Vagina (tissue), 2 donors: ENCODE results near the gene SORCS2. TPM values are rescaled to one million over a fixed set of nuclear protein-coding genes. Genes with fewer than 3 reads are reported as not detected.

Experiments
- DNase-seq, 2 donors: peaks; one replicate each; pipeline ENCODE4 v3.0.0-alpha.2; 2017; ENCODE audit errors: extremely low spot score in 2 of 2
- H3K27ac ChIP-seq: fragments of 200-600 bp; sonication (generic); one replicate; pipeline ENCODE4 v1.5.1; 2019
- H3K27me3 ChIP-seq: fragments of 200-600 bp; sonication (generic); one replicate; pipeline ENCODE4 v1.5.1; 2019
- H3K36me3 ChIP-seq, 2 donors: fragments of 200-600 bp; sonication (generic); one replicate each; pipeline ENCODE4 v1.5.1; 2017 to 2019
- H3K4me1 ChIP-seq: fragments of 200-600 bp; sonication (generic); one replicate; pipeline ENCODE4 v1.5.1; 2019
- H3K4me3 ChIP-seq, 2 donors: fragments of 200-600 bp; sonication (generic); 1 replicate in 1 of 2; 2 replicates in 1 of 2; pipeline ENCODE4 v1.5.1; 2016 to 2019
- H3K9me3 ChIP-seq: fragments of 200-600 bp; sonication (generic); one replicate; pipeline ENCODE4 v1.5.1; 2019
- POLR2A ChIP-seq, 2 donors: fragments of 450-650 bp; IDR thresholded peaks; one replicate each; pipeline ENCODE4 v1.6.1; 2017; ENCODE audit warnings: antibody characterized with exemption in 2 of 2, mild to moderate bottlenecking in 2 of 2, moderate library complexity in 2 of 2
- POLR2AphosphoS5 ChIP-seq, 2 donors: sonication (generic); formaldehyde crosslinking; IDR thresholded peaks; one replicate each; pipeline ENCODE4 v1.9.0; 2017; ENCODE audit warnings: antibody characterized with exemption in 2 of 2, mild to moderate bottlenecking in 2 of 2, low read depth in 1 of 2; ENCODE audit not compliant: insufficient read depth in 1 of 2
- intact Hi-C: fragments of 100-400 bp; cut with DNase I; formaldehyde crosslinking; loops from one replicate; pipeline ENCODE4 v1.15.1; 2023
- total RNA-seq: library from RNA; depleted of rRNA; stranded (reverse); fragments of >200 nt; gene quantifications from one replicate; pipeline ENCODE4 v1.2.3, GENCODE V29; 2016
- TF ChIP-seq, protein P1 (sequence below), 3 experiments: fragments of 450-650 bp in 2 of 3; fragments of 200-600 bp in 1 of 3; sonication (generic) in 1 of 3; IDR thresholded peaks; one replicate each; pipeline ENCODE4 v1.5.1; 2017 to 2019; ENCODE audit warnings: antibody characterized with exemption in 3 of 3, mild to moderate bottlenecking in 2 of 3, moderate library complexity in 2 of 3

SORCS2 gene
- total RNA-seq, 1 donor from 2014 or later = 5.4 TPM

DNA sequence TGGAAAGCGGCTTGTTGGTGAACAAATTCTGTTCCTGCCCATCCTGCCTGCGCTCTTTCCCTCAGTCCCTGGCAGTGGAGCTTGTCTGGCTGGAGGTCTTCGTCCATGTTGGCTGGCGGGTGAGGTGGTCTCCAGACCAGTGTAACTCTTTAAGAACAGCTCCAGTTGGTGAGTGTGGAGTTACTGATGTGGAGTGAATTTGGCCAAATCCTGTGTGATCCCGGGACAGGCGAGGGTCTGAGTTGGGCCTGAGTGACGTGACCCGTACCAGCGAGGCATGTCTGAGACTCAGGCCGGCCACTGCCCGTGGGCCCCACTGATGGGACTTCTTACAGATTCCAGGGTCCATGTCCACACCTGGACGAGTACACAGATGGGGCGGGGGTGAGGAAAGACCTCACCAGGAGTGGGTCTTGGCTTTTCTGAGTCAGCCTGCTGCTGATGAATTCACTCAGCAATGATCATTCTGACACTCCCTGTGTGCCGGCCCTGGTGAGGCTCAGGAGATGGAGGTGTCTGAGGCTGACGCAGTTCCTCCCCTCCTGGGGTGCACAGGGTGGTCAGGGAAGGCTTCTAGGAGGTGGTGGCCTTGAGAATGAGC is 196.9 kb downstream of the SORCS2 start:
- Histone ChIP-seq H3K27ac (no peak overlapping the region), H3K9me3 (no peaks in the 10 kb centered on the region), H3K4me3 (no peak overlapping the region), H3K4me1 (no peaks in the 10 kb centered on the region), H3K27me3 (no peaks in the 10 kb centered on the region), H3K36me3 (no peaks in the 10 kb centered on the region)
- peak in 1 of 2 donors; percentile 83 for DNase-seq
- intact Hi-C loops = no loop called here
- TF ChIP-seq, protein P1, sequence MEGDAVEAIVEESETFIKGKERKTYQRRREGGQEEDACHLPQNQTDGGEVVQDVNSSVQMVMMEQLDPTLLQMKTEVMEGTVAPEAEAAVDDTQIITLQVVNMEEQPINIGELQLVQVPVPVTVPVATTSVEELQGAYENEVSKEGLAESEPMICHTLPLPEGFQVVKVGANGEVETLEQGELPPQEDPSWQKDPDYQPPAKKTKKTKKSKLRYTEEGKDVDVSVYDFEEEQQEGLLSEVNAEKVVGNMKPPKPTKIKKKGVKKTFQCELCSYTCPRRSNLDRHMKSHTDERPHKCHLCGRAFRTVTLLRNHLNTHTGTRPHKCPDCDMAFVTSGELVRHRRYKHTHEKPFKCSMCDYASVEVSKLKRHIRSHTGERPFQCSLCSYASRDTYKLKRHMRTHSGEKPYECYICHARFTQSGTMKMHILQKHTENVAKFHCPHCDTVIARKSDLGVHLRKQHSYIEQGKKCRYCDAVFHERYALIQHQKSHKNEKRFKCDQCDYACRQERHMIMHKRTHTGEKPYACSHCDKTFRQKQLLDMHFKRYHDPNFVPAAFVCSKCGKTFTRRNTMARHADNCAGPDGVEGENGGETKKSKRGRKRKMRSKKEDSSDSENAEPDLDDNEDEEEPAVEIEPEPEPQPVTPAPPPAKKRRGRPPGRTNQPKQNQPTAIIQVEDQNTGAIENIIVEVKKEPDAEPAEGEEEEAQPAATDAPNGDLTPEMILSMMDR (IDR thresholded peaks at IDR 0.05) = no peak
- TF ChIP-seq POLR2A (IDR thresholded peaks at IDR 0.05) = no peak
- TF ChIP-seq POLR2AphosphoS5 (IDR thresholded peaks at IDR 0.05; ENCODE audit: insufficient read depth in 1 of 2, low read depth in 1 of 2) = no peak

DNA sequence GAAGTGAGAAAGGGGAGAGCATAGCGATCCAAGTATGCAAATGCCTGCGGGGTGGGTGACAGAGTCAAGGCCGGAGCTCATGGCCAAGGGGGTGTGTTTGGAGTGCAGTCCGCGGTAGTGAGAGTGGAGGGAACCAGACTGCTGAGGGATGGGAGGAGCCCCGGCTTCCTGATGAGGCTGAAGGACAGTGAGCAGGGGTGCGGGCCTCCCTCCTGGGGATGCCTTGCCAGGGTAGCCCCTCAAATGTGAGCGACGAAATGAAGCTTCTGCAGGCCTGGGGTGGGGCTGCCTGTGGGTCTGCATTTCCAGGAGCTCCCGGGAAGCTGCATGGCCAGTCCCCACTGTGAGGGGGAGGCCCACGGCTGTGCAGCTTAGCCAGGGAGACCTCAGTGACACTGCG is 197.4 kb downstream of the SORCS2 start:
- peak; percentile 74 to 90 for DNase-seq

DNA sequence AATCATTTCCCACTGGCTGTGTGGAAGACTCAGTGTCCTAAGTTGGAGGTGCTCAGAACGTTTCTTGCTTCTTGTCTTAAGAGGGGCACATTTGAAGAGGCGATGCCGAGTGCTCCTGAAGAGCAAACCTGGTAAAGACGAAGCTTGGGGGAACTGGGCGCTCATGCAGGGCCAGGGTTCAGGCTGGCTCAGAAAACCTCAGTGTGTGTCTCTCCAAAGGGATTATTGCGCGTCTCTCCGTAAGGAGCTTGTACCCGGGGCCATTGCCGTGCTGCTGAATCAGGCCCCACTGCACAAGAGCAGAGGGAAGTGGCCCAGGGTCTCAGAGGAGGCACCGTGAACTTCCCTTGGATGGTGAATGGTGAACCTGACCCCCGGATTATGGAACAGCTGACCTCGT is 198.0 kb downstream of the SORCS2 start:
- H3K27ac ChIP-seq = no peak overlapping the region
- intact Hi-C loops = no loop called here
- H3K4me3 ChIP-seq = no peak overlapping the region
- no peaks in the 10 kb centered on the region for H3K4me1 ChIP-seq
- no peaks in the 10 kb centered on the region for H3K36me3 ChIP-seq
- no peaks in the 10 kb centered on the region for H3K27me3 ChIP-seq
- TF ChIP-seq POLR2AphosphoS5 (IDR thresholded peaks at IDR 0.05; ENCODE audit: insufficient read depth in 1 of 2, low read depth in 1 of 2) (no peak), POLR2A (IDR thresholded peaks at IDR 0.05) (no peak)
- TF ChIP-seq, protein P1 (IDR thresholded peaks at IDR 0.05) = no peak
- no peaks in the 10 kb centered on the region for H3K9me3 ChIP-seq
- DNase-seq = peak; percentile 34 to 71

More for the DNA sequence above, 197.4 kb downstream of the SORCS2 start:
- Histone ChIP-seq H3K27me3 (no peaks in the 10 kb centered on the region), H3K36me3 (no peaks in the 10 kb centered on the region), H3K4me3 (no peak overlapping the region), H3K27ac (no peak overlapping the region), H3K9me3 (no peaks in the 10 kb centered on the region), H3K4me1 (no peaks in the 10 kb centered on the region)
- intact Hi-C loops = no loop called here
- no peak for TF ChIP-seq POLR2AphosphoS5 (IDR thresholded peaks at IDR 0.05; ENCODE audit: insufficient read depth in 1 of 2, low read depth in 1 of 2)
- TF ChIP-seq, protein P1 (IDR thresholded peaks at IDR 0.05) = no peak
- no peak for TF ChIP-seq POLR2A (IDR thresholded peaks at IDR 0.05)

DNA sequence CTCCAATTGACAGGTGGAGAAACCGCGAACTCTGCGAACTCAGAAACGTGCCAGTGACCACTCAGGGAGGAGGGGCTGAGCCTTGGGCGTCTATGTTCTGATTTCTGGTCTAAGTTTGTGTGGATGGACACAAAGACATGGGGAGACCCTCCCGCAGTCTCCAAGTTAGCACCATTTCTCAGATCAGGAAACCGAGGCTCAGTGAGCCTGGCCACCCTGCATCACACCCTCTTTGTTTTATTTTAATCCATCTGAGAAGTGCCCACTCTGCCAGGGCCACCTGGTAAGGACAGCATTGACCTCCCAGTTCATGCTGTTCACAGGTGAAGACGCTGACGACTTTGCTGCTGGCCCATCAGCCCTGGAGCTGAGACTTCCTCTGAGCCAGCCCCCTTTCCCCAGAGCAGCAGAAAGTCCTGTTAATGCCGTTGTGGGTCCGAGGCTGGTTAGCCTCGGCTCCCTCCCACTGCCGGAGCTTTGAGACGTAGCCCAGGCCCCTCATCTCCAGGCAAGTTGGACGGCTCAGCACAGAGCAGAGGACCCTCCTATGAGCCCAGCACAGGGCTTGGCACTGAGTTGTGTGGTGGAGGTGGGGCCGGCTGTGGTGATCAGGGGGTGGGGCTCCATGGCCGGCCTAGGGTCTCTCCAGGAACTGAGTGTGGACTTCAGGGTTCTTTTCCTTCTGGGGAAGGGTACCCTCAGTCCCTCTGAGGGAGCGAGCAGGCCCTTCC is 198.7 kb downstream of the SORCS2 start:
- DNase-seq = peak; percentile 46 to 64
- H3K27ac ChIP-seq = no peak overlapping the region
- H3K9me3 ChIP-seq = no peaks in the 10 kb centered on the region
- H3K4me3 ChIP-seq = no peak overlapping the region
- no peaks in the 10 kb centered on the region for H3K36me3 ChIP-seq
- intact Hi-C loops = no loop called here
- H3K4me1 ChIP-seq = no peaks in the 10 kb centered on the region
- H3K27me3 ChIP-seq = no peaks in the 10 kb centered on the region
- TF ChIP-seq POLR2A (IDR thresholded peaks at IDR 0.05) (no peak), POLR2AphosphoS5 (IDR thresholded peaks at IDR 0.05; ENCODE audit: insufficient read depth in 1 of 2, low read depth in 1 of 2) (no peak)
- TF ChIP-seq, protein P1 (IDR thresholded peaks at IDR 0.05) = no peak
